Measurements from ENCODE around the gene BGLAP.

Gene BGLAP

DNA sequence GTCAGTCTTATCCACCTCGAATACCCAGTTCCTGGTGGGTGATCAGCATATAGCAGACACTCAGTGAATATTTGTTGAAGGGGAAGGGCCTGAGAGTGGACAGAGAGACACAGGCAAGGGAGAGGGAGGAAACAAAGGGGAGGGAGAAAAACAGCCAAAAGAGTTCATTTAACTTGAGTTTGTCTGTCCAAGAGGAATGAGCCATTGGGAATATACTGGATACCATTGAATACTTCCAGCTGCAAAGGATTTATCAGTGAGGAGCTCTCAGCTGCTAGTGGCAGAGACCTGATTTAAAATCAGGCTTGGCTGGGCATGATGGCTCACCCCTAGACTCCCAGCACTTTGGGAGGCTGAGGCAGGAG lies 11.5 kb upstream of the BGLAP start:
- Histone ChIP-seq H3K27me3 (ENCODE audit: low read depth, low read length) (no peaks in the 10 kb centered on the region), H3K4me2 (ENCODE audit: low read length) (no peak overlapping the region), H3K79me2 (ENCODE audit: low read length) (no peaks in the 10 kb centered on the region), H3K9me3 (ENCODE audit: insufficient read depth, low read length) (no peaks in the 10 kb centered on the region), H3K27ac (ENCODE audit: low read length) (no peak overlapping the region), H3K4me3 (ENCODE audit: low read length) (no peak overlapping the region), H3K36me3 (replicated peaks; ENCODE audit: low read depth, low read length) (peaks cover 9% of the 10 kb centered on the region), H3K4me1 (ENCODE audit: low read length) (peaks cover 17% of the 10 kb centered on the region), H3K9ac (ENCODE audit: low read length) (no peak overlapping the region), H4K20me1 (ENCODE audit: insufficient read depth, low read length) (peaks cover 9% of the 10 kb centered on the region; the same call in 1 of the 2 replicates), H2AFZ (ENCODE audit: low read depth, low read length) (no peak overlapping the region)
- TF ChIP-seq CTCF (IDR thresholded peaks at IDR 0.05; ENCODE audit: low read depth, low read length) (no peak), EZH2phosphoT487 (IDR thresholded peaks at IDR 0.05; ENCODE audit: low read depth) (no peak)

DNA sequence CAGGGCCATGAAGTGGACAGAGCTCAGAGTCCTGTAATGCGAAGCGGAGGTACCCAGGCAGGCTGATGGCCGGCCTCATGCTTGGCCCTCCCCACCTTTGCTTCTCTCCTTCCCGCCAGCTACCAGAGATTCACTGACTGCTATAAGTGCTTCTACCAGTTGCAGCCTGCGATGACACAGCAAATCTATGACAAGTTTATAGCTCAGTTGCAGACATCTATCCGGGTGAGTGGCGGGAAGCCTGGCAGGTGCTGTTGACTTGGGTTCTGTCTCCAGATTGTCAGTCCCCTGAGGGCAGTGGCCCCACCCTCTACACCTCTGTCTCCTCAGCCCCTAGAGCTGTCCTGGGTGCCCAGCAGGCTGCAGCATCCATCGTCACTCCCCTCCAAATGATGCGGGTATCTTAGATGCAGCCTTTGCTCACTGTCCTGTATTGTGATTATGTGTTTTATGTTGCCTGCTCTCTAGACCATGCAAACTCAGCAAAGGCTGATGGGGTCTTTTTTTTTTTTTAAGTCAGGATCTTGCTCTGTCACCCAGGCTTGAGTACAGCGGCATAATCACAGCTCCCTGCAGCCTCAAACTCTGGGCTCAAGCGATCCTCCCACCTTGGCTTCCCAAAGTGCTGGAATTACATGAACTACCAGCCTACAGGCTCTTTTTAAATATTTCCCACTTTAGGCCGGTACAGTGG lies 9.6 kb upstream of the BGLAP start:
- H3K9ac ChIP-seq (ENCODE audit: low read length), result no peak overlapping the region
- H2AFZ ChIP-seq (ENCODE audit: low read depth, low read length), result no peak overlapping the region
- no peaks in the 10 kb centered on the region for H3K79me2 ChIP-seq (ENCODE audit: low read length)
- H3K36me3 ChIP-seq (replicated peaks; ENCODE audit: low read depth, low read length), result peaks cover 14% of the 10 kb centered on the region
- H3K4me1 ChIP-seq (ENCODE audit: low read length), result no peaks in the 10 kb centered on the region
- no peaks in the 10 kb centered on the region for H3K9me3 ChIP-seq (ENCODE audit: insufficient read depth, low read length)
- H3K27ac ChIP-seq (ENCODE audit: low read length), result no peak overlapping the region
- no peak for TF ChIP-seq CTCF (IDR thresholded peaks at IDR 0.05; ENCODE audit: low read depth, low read length)
- no peak for TF ChIP-seq EZH2phosphoT487 (IDR thresholded peaks at IDR 0.05; ENCODE audit: low read depth)
- no peak overlapping the region for H3K4me3 ChIP-seq (ENCODE audit: low read length)
- H3K4me2 ChIP-seq (ENCODE audit: low read length), result no peak overlapping the region
- peaks cover 9% of the 10 kb centered on the region; the same call in 1 of the 2 replicates for H4K20me1 ChIP-seq (ENCODE audit: insufficient read depth, low read length)
- H3K27me3 ChIP-seq (ENCODE audit: low read depth, low read length), result no peaks in the 10 kb centered on the region

- no peak for TF ChIP-seq EZH2phosphoT487 (IDR thresholded peaks at IDR 0.05; ENCODE audit: low read depth)
- TF ChIP-seq CTCF (IDR thresholded peaks at IDR 0.05; ENCODE audit: low read depth, low read length), result no peak
- Histone ChIP-seq H3K4me1 (ENCODE audit: low read length) (no peaks in the 10 kb centered on the region), H3K4me3 (ENCODE audit: low read length) (no peak overlapping the region), H3K9me3 (ENCODE audit: insufficient read depth, low read length) (no peaks in the 10 kb centered on the region), H4K20me1 (ENCODE audit: insufficient read depth, low read length) (peaks cover 9% of the 10 kb centered on the region; the same call in 1 of the 2 replicates), H3K79me2 (ENCODE audit: low read length) (no peaks in the 10 kb centered on the region), H3K9ac (ENCODE audit: low read length) (no peak overlapping the region), H3K27me3 (ENCODE audit: low read depth, low read length) (no peaks in the 10 kb centered on the region), H3K27ac (ENCODE audit: low read length) (no peak overlapping the region), H3K4me2 (ENCODE audit: low read length) (no peak overlapping the region), H3K36me3 (replicated peaks; ENCODE audit: low read depth, low read length) (peaks cover 10% of the 10 kb centered on the region), H2AFZ (ENCODE audit: low read depth, low read length) (no peak overlapping the region)
Measured at GRCh38 chr1:156233426-156234127, 8.4 kb upstream of the BGLAP start.

DNA sequence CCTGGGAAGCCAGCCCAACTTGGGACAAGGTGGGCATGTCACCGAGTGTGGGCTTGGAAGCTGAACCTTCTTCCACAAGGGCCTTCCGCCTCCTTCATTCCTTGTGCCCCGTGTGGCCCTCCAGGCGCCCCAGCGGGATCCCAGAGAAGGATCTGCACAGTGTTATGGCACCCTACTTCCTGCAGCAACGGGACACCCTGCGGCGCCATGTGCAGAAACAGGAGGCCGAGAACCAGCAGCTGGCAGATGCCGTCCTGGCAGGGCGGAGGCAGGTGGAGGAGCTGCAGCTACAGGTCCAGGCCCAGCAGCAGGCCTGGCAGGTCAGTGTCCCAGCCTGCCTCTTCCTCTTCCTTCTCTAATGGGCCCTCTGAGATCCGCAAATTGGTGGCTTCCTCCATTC lies 5.8 kb upstream of the BGLAP start:
- no peak for TF ChIP-seq CTCF (IDR thresholded peaks at IDR 0.05; ENCODE audit: low read depth, low read length)
- no peak for TF ChIP-seq EZH2phosphoT487 (IDR thresholded peaks at IDR 0.05; ENCODE audit: low read depth)
- Histone ChIP-seq H3K79me2 (ENCODE audit: low read length) (no peaks in the 10 kb centered on the region), H3K9me3 (ENCODE audit: insufficient read depth, low read length) (no peaks in the 10 kb centered on the region), H3K36me3 (replicated peaks; ENCODE audit: low read depth, low read length) (peaks cover 14% of the 10 kb centered on the region), H3K9ac (ENCODE audit: low read length) (no peak overlapping the region), H4K20me1 (ENCODE audit: insufficient read depth, low read length) (peaks cover 4% of the 10 kb centered on the region; the same call in 1 of the 2 replicates), H3K4me3 (ENCODE audit: low read length) (no peak overlapping the region), H3K4me2 (ENCODE audit: low read length) (no peak overlapping the region), H2AFZ (ENCODE audit: low read depth, low read length) (no peak overlapping the region), H3K27me3 (ENCODE audit: low read depth, low read length) (no peaks in the 10 kb centered on the region), H3K4me1 (ENCODE audit: low read length) (no peaks in the 10 kb centered on the region), H3K27ac (ENCODE audit: low read length) (no peak overlapping the region)

Data from OCI-LY3 (cell line).